ENCODE measurements around the gene CD226. TPM values are rescaled to one million over a fixed set of nuclear protein-coding genes. Genes with fewer than 3 reads are reported as not detected.

Gene CD226
- total RNA-seq (2012; rRNA removed) (under 0.01 and 1.1 TPM in 2 replicates), polyA plus RNA-seq (2012; rRNA removed) (0.07 and 0.29 TPM in 2 replicates), Bru-seq, nascent RNA (percentile 43 among the genes with signal in this experiment), BruChase-seq, experiment 1, labeled RNA remaining after a 6-hour chase (percentile 46 among the genes with signal in this experiment), BruChase-seq, experiment 2, labeled RNA remaining after a 2-hour chase (percentile 40 among the genes with signal in this experiment)
- 0.03 and 0.26 TPM in 2 replicates for polyA plus RNA-seq (2012; cell fraction: cytosol; rRNA removed)
- 0.15 and 0.55 TPM in 2 replicates for polyA plus RNA-seq (2012; cell fraction: nucleus; rRNA removed; ENCODE audit: low replicate concordance)
- long read RNA-seq, result 0 reads

DNA sequence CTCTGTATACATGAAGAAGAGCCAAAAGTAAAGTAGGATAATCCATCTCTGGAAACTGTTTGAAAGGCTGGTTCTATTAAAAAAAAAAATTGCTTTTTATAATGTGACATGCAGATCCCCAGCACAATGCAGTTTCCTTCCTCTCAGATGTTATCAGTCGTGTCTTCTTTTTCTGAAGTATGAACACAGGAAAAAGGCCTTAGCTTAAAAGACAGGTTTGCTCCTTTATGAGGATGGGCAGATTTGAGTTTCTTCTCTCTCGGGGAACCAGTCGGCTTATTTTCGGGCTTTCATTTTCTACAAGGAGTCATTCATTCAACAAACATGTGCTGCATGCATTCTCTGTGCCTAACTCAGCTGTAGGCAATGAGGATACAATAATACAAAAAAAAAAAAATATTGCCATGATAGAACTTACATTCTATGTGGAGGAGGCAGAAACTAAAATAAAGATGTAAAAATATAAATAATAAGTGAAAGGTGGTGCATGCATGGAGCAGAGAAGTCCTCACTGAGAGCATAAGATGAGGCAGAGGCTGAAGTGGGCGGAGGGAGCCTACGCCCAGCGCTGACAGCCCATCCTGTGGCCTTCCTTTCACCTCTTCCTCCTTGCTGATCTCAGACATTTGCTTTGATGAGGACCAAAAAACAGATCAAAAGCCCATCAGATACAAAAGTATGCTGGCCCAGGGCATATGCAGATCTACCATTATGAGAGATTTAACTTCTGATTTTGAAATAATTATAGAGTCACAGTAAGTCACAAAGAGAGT, at the start of gene CD226:
CD226 (minus strand) TSS at position 513 of the 773 bp plus-strand sequence; CDS start at position 46, 467 bp downstream.
- H3K79me1 ChIP-seq (ENCODE audit: low read depth in 1 of 2, low read length in 2 of 2), result no peaks in the 10 kb centered on the region
- H4K91ac ChIP-seq (ENCODE audit: insufficient read depth, low read depth, low read length), result no peak within 1 kb of the TSS; the same call in 1 of the 2 replicates
- no peak within 1 kb of the TSS for H3K4me2 ChIP-seq (ENCODE audit: low read depth, low read length)
- H3K9me3 ChIP-seq (ENCODE audit: control insufficient read depth, insufficient read depth, low read length), result no peaks in the 10 kb centered on the region
- intact Hi-C loops (cut with micrococcal nuclease), result no loop called here
- H2BK20ac ChIP-seq (ENCODE audit: low read depth, low read length), result no peak within 1 kb of the TSS
- H2BK15ac ChIP-seq (ENCODE audit: low read depth, low read length), result no peak within 1 kb of the TSS
- H3K4ac ChIP-seq (ENCODE audit: low read depth, low read length), result no peak within 1 kb of the TSS
- no peak within 1 kb of the TSS for H4K5ac ChIP-seq (ENCODE audit: low read depth, low read length)
- no CpG with 5 or more reads among the region's 7 CpGs for WGBS, 2 experiments (ENCODE audit: extremely low coverage in 2 of 2, insufficient read length in 1 of 2)
- H3K23ac ChIP-seq (ENCODE audit: low read depth, low read length), result no peak within 1 kb of the TSS
- H3K14ac ChIP-seq (replicated peaks; ENCODE audit: low read depth, low read length), result no peak within 1 kb of the TSS
- dilution Hi-C loops (cut with HindIII; ENCODE audit: low sequenced_read_pairs, unreplicated experiment), result no loop called here
- TF ChIP-seq MXI1 (IDR thresholded peaks at IDR 0.05; ENCODE audit: borderline replicate concordance, low read depth, low read length) (no peak), NFE2L2 (IDR thresholded peaks at IDR 0.05; ENCODE audit: low read depth, low read length) (no peak)
- H3K36me3 ChIP-seq (ENCODE audit: control insufficient read depth, insufficient read depth, low read length), result no peaks in the 10 kb centered on the region
- ATAC-seq (ENCODE audit: low read depth), result no peak
- in situ Hi-C loops (cut with MboI; ENCODE audit: low sequenced_read_pairs), result no loop called here
- no peaks in the 10 kb centered on the region for H3K27me3 ChIP-seq (ENCODE audit: control insufficient read depth, insufficient read depth, low read length)
- H3K4me1 ChIP-seq (ENCODE audit: control insufficient read depth, insufficient read depth, low read length), result peaks cover 8% of the 10 kb centered on the region
- no peak within 1 kb of the TSS for H3K27ac ChIP-seq (ENCODE audit: insufficient read depth, low read length)
- no peak within 1 kb of the TSS for H2BK5ac ChIP-seq (ENCODE audit: low read depth, low read length, poor library complexity, severe bottlenecking)
- H2AK9ac ChIP-seq (replicated peaks; ENCODE audit: low read depth, low read length, poor library complexity), result no peak within 1 kb of the TSS
- DNase-seq, result no peak
- H4K20me1 ChIP-seq (ENCODE audit: insufficient read depth, low read length), result no peaks in the 10 kb centered on the region
- ChIA-PET CTCF (no interaction called here), POLR2A (ENCODE audit: unreplicated experiment) (no interaction called here)
- no peak within 1 kb of the TSS for H3K9ac ChIP-seq (ENCODE audit: low read depth, low read length)
- H3K18ac ChIP-seq (ENCODE audit: low read depth, low read length), result no peak within 1 kb of the TSS; the same call in 1 of the 2 replicates
- peaks cover 12% of the 10 kb centered on the region for H3K9me1 ChIP-seq (ENCODE audit: insufficient read depth, low read length)
- no TSS peak for BruUV-seq (replicated peaks)
- H3K56ac ChIP-seq (ENCODE audit: extremely low read depth, insufficient read depth, low read length), result no peak within 1 kb of the TSS
- no peak within 1 kb of the TSS for H2BK120ac ChIP-seq (ENCODE audit: low read depth, low read length)
- no peak within 1 kb of the TSS for H2AFZ ChIP-seq (replicated peaks; ENCODE audit: low read length, poor library complexity)
- H2AK5ac ChIP-seq (ENCODE audit: low read depth, low read length), result no peak within 1 kb of the TSS
- no peak within 1 kb of the TSS; a peak in 1 of 4 replicates for H4K8ac ChIP-seq (ENCODE audit: low read depth in 2 of 2, low read length in 2 of 2)
- no peak within 1 kb of the TSS for H3K4me3 ChIP-seq (ENCODE audit: insufficient read depth, low read depth, low read length)

Measured in IMR-90 (cell line).